BLaER1 treated with 17β-estradiol and CSF1 and Interleukin-3, amounts not matched to agents 10 nM and 100 nM (cell line): ENCODE results near the gene PHRF1.

Experiments used
- H3K27ac ChIP-seq, 11 experiments: shearing (Covaris generic); formaldehyde crosslinking; 2 replicates each; pipeline ENCODE4 v1.8.1; 2022
- H3K27me3 ChIP-seq, 11 experiments: shearing (Covaris generic); formaldehyde crosslinking; 2 replicates each; pipeline ENCODE4 v1.8.1; 2022
- H3K36me3 ChIP-seq, 11 experiments: shearing (Covaris generic); formaldehyde crosslinking; 2 replicates each; pipeline ENCODE4 v1.8.1; 2022
- H3K4me1 ChIP-seq, 10 experiments: shearing (Covaris generic); formaldehyde crosslinking; 2 replicates each; pipeline ENCODE4 v1.8.1; 2022
- H3K4me2 ChIP-seq, 11 experiments: shearing (Covaris generic); formaldehyde crosslinking; 2 replicates each; pipeline ENCODE4 v1.8.1; 2022
- H3K4me3 ChIP-seq, 10 experiments: shearing (Covaris generic); formaldehyde crosslinking; 2 replicates each; pipeline ENCODE4 v1.8.1; 2022
- H3K9ac ChIP-seq, 11 experiments: shearing (Covaris generic); formaldehyde crosslinking; 2 replicates each; pipeline ENCODE4 v1.8.1; 2022
- H3K9me3 ChIP-seq, 11 experiments: shearing (Covaris generic); formaldehyde crosslinking; replicated peaks in 1 of 11; 2 replicates each; pipeline ENCODE4 v1.8.1; 2022
- H4K20me1 ChIP-seq, 11 experiments: shearing (Covaris generic); formaldehyde crosslinking; 2 replicates each; pipeline ENCODE4 v1.8.1; 2022
- Cebpa-rat ChIP-seq, 11 experiments: shearing (Covaris generic); IDR thresholded peaks; 2 replicates each; pipeline ENCODE4 v1.8.1; 2022

Gene PHRF1

GRCh38 chr11:612201-612960 is 36.1 kb downstream of the PHRF1 start:
- TF ChIP-seq Cebpa-rat (IDR thresholded peaks at IDR 0.05), result no peak
- no peak overlapping the region for H3K9ac ChIP-seq
- peak overlapping the region in 5 of 11 experiments; percentile 10 to 61 (median 43); a peak in 4 of 22 replicates for H3K4me2 ChIP-seq
- no peaks in the 10 kb centered on the region for H3K9me3 ChIP-seq
- H3K27me3 ChIP-seq, result no peaks in the 10 kb centered on the region
- peaks cover 46 to 60% (median 51%) of the 10 kb centered on the region in 10 experiments for H3K4me1 ChIP-seq
- H3K36me3 ChIP-seq, result peaks cover 60 to 77% (median 75%) of the 10 kb centered on the region in 11 experiments
- H4K20me1 ChIP-seq, result peaks cover 55 to 91% (median 80%) of the 10 kb centered on the region in 11 experiments
- H3K27ac ChIP-seq, result peak overlapping the region in 1 of 11 experiments; percentile 17; a peak in 1 of 22 replicates
- H3K4me3 ChIP-seq, result no peak overlapping the region

- H3K9ac ChIP-seq, result no peak overlapping the region
- H3K4me3 ChIP-seq, result no peak overlapping the region
- peaks cover 55 to 73% (median 70%) of the 10 kb centered on the region in 11 experiments for H3K36me3 ChIP-seq
- peaks cover 45 to 60% (median 52%) of the 10 kb centered on the region in 10 experiments for H3K4me1 ChIP-seq
- H3K4me2 ChIP-seq, result peak overlapping the region in 9 of 11 experiments; percentile 10 to 61 (median 33); a peak in 8 of 22 replicates
- H4K20me1 ChIP-seq, result peaks cover 53 to 86% (median 75%) of the 10 kb centered on the region in 11 experiments
- H3K27ac ChIP-seq, result peak overlapping the region in 3 of 11 experiments; percentile 8 to 47 (median 17); a peak in 3 of 22 replicates
- H3K9me3 ChIP-seq, result no peaks in the 10 kb centered on the region
- H3K27me3 ChIP-seq, result no peaks in the 10 kb centered on the region
- TF ChIP-seq Cebpa-rat (IDR thresholded peaks at IDR 0.05), result no peak
These were observed 36.7 kb downstream of the PHRF1 start for GRCh38 chr11:612961-613300.

- TF ChIP-seq Cebpa-rat (IDR thresholded peaks at IDR 0.05), result no peak
- H3K9ac ChIP-seq, result peak overlapping the region in 3 of 11 experiments; percentile 88 to 91 (median 90); a peak in 3 of 22 replicates
- H3K27me3 ChIP-seq, result no peaks in the 10 kb centered on the region
- H3K4me3 ChIP-seq, result peak overlapping the region in 3 of 10 experiments; percentile 75 to 83 (median 82); a peak in 1 of 20 replicates
- peak overlapping the region in 5 of 11 experiments; percentile 34 to 97 (median 90); a peak in 8 of 22 replicates for H3K27ac ChIP-seq
- H3K4me2 ChIP-seq, result peak overlapping the region in 10 of 11 experiments; percentile 13 to 100 (median 98); a peak in 13 of 22 replicates
- peaks cover 47 to 85% (median 69%) of the 10 kb centered on the region in 11 experiments for H4K20me1 ChIP-seq
- H3K9me3 ChIP-seq, result no peaks in the 10 kb centered on the region
- H3K4me1 ChIP-seq, result peaks cover 40 to 56% (median 47%) of the 10 kb centered on the region in 10 experiments
- peaks cover 50 to 73% (median 68%) of the 10 kb centered on the region in 11 experiments for H3K36me3 ChIP-seq
These were observed 37.2 kb downstream of the PHRF1 start for GRCh38 chr11:613369-613968.

- peak overlapping the region in 7 of 10 experiments; percentile 75 to 85 (median 76); a peak in 11 of 20 replicates for H3K4me3 ChIP-seq
- H3K27ac ChIP-seq, result peak overlapping the region in 7 of 11 experiments; percentile 34 to 97 (median 90); a peak in 13 of 22 replicates
- peak overlapping the region; percentile 20 to 91 (median 88); a peak in 16 of 22 replicates for H3K9ac ChIP-seq
- no peaks in the 10 kb centered on the region for H3K9me3 ChIP-seq
- H3K4me2 ChIP-seq, result peak overlapping the region; percentile 93 to 100 (median 100)
- no peaks in the 10 kb centered on the region for H3K27me3 ChIP-seq
- peaks cover 43 to 85% (median 63%) of the 10 kb centered on the region in 11 experiments for H4K20me1 ChIP-seq
- TF ChIP-seq Cebpa-rat (IDR thresholded peaks at IDR 0.05), result no peak
- peaks cover 47 to 73% (median 66%) of the 10 kb centered on the region in 11 experiments for H3K36me3 ChIP-seq
- H3K4me1 ChIP-seq, result peaks cover 34 to 51% (median 43%) of the 10 kb centered on the region in 10 experiments
These were observed 37.9 kb downstream of the PHRF1 start for GRCh38 chr11:614021-614622.

- H3K27ac ChIP-seq, result peak overlapping the region; percentile 80 to 97 (median 89)
- no peaks in the 10 kb centered on the region for H3K27me3 ChIP-seq
- H3K36me3 ChIP-seq, result peaks cover 39 to 71% (median 59%) of the 10 kb centered on the region in 11 experiments
- peak overlapping the region; percentile 93 to 100 (median 100) for H3K4me2 ChIP-seq
- H3K4me1 ChIP-seq, result peaks cover 34 to 51% (median 43%) of the 10 kb centered on the region in 10 experiments
- no peak for TF ChIP-seq Cebpa-rat (IDR thresholded peaks at IDR 0.05)
- H4K20me1 ChIP-seq, result peaks cover 43 to 83% (median 55%) of the 10 kb centered on the region in 11 experiments
- no peaks in the 10 kb centered on the region for H3K9me3 ChIP-seq
- peak overlapping the region; percentile 64 to 85 (median 76) for H3K4me3 ChIP-seq
- peak overlapping the region; percentile 83 to 91 (median 88) for H3K9ac ChIP-seq
These were observed 38.6 kb downstream of the PHRF1 start for GRCh38 chr11:614623-615503.

GRCh38 chr11:615504-616319 is 39.4 kb downstream of the PHRF1 start, which contains the start of gene IRF7:
TSS of gene IRF7 (minus strand) at chr11:615950. CDS start at chr11:615364, 586 bp downstream.
- Histone ChIP-seq H3K4me3 (peak within 1 kb of the TSS; percentile 64 to 85 (median 76)), H3K36me3 (peaks cover 31 to 62% (median 51%) of the 10 kb centered on the region in 11 experiments), H3K9ac (peak within 1 kb of the TSS; percentile 83 to 91 (median 88)), H3K4me2 (peak within 1 kb of the TSS; percentile 93 to 100 (median 100)), H4K20me1 (peaks cover 36 to 81% (median 51%) of the 10 kb centered on the region in 11 experiments), H3K27ac (peak within 1 kb of the TSS; percentile 80 to 97 (median 89)), H3K9me3 (no peaks in the 10 kb centered on the region), H3K4me1 (peaks cover 34 to 59% (median 47%) of the 10 kb centered on the region in 10 experiments), H3K27me3 (no peaks in the 10 kb centered on the region)
- peak in 3 of 11 experiments; percentile 38 to 55 (median 49); a peak in 3 of 22 replicates for TF ChIP-seq Cebpa-rat (IDR thresholded peaks at IDR 0.05)
